Astrocyte of the spinal cord (primary cell): ENCODE measurements around the gene DAGLB.
A peak's percentile ranks its signal among the peaks of the same experiment; 100 is the strongest.

Source experiments
- DNase-seq: peaks from one replicate; pipeline ENCODE4 v3.0.0; 2011; ENCODE audit warnings: low read depth, low spot score
- H3K4me3 ChIP-seq: 2 replicates; pipeline ENCODE4 v1.5.1; 2011; ENCODE audit warnings: low read depth, mild to moderate bottlenecking, low read length, moderate library complexity
- CTCF ChIP-seq: IDR thresholded peaks from 2 replicates; pipeline ENCODE4 v1.5.1; 2012; ENCODE audit warnings: low read depth, mild to moderate bottlenecking, low read length, inconsistent platforms
- in situ Hi-C: cut with HindIII; loops from 2 replicates; pipeline ENCODE4 v1.10.0; 2017; ENCODE audit warnings: low sequenced_read_pairs

DAGLB gene, protein sequence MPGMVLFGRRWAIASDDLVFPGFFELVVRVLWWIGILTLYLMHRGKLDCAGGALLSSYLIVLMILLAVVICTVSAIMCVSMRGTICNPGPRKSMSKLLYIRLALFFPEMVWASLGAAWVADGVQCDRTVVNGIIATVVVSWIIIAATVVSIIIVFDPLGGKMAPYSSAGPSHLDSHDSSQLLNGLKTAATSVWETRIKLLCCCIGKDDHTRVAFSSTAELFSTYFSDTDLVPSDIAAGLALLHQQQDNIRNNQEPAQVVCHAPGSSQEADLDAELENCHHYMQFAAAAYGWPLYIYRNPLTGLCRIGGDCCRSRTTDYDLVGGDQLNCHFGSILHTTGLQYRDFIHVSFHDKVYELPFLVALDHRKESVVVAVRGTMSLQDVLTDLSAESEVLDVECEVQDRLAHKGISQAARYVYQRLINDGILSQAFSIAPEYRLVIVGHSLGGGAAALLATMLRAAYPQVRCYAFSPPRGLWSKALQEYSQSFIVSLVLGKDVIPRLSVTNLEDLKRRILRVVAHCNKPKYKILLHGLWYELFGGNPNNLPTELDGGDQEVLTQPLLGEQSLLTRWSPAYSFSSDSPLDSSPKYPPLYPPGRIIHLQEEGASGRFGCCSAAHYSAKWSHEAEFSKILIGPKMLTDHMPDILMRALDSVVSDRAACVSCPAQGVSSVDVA

GRCh38 chr7:6447581-6448199 lies at the start of gene DAGLB:
TSS of gene DAGLB (minus strand) at chr7:6447954. CDS start at chr7:6447842, 112 bp downstream.
- peak; percentile 90 for DNase-seq
- in situ Hi-C loops = no loop called here
- H3K4me3 ChIP-seq = peak within 1 kb of the TSS; percentile 90
- no peak for TF ChIP-seq CTCF

GRCh38 chr7:6497637-6497905 lies 49.8 kb upstream of the DAGLB start:
- no peak overlapping the region for H3K4me3 ChIP-seq
- no peak for DNase-seq
- in situ Hi-C loops = no loop called here
- TF ChIP-seq CTCF = no peak

DNA sequence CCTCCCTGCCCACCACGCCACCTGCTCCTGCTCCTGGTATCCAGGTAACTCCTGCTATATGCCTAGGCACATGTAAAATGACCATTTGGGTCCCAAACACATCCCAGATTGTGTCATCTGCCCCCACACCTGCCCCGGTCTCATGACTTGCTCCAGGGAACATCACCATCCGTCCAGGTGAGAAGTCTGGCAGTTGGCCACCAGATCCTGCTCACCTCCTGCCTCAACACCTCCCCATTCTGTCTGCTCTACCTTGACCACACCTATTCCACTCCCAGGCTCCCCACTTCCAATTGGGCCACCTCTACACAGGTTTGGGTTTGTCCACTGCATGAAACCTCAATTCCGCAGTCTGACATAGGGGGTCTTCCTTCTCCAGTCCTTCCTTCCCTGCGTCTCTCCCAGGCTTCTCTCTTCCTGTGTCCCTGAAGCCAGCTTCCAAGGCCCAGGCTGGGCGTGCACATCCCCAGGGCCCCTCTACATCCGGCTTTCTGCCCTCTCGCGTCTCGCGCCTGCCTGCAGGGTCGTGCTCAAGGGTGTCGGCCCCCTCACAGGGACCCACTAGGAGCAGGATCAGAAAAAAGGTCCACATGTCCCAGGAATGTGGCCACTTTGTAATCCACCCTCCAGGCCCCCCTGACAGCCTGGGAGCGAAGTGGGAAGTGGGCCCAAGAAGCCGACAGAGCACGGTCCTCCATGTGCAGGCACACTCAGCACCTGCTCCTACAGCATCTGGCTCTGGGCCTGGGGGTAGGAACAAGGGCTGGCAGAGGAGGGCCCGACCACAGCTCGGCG lies 49.3 kb upstream of the DAGLB start:
- no peak for TF ChIP-seq CTCF
- in situ Hi-C loops = no loop called here
- no peak for DNase-seq
- no peak overlapping the region for H3K4me3 ChIP-seq

GRCh38 chr7:6495597-6496262 lies 48.0 kb upstream of the DAGLB start:
- DNase-seq = no peak
- no peak for TF ChIP-seq CTCF
- in situ Hi-C loops = no loop called here
- H3K4me3 ChIP-seq = no peak overlapping the region

DNA sequence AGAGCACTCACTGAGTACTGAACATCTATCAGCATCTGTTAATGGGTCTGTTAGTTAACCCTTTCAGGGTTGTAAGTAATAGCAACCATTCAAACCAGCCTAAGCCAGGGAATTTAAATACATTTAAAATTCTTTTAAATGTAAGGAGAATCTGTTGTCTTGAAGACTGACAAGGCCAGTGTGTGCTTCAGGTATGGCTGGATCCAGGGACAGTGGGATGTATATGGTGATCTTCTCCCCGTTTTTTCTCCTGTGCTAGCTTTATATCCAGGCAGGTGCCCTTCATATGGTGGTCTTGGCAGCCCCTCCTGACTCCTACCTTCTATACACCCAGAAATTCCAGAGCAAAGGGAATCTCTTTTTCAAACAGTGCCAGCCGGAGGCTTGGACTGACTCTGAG lies 46.6 kb upstream of the DAGLB start:
- TF ChIP-seq CTCF = no peak
- DNase-seq = no peak
- in situ Hi-C loops = no loop called here
- H3K4me3 ChIP-seq = no peak overlapping the region

DNA sequence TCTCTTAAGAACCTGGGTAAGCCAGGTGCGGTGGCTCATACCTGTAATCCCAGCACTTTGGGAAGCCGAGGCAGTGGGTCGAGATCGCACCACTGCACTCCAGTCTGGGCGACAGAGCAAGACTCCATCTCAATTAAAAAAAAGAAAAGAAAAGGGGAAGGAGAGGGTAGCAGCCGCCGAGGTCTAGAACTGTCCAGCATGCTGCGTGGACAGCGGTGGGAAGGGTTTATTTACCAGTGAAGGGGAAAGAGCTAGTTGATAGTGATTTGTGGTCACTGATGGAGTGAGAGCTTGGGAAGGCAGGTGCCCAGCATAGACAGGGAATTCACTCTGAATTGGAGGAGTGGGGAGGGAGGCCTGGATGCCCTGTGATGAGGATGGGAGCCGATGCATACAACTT lies 43.4 kb upstream of the DAGLB start:
- no peak for TF ChIP-seq CTCF

More for the DNA sequence above, 43.4 kb upstream of the DAGLB start:
- H3K4me3 ChIP-seq = no peak overlapping the region
- no peak for DNase-seq
- in situ Hi-C loops = no loop called here
